Kidney epithelial cell (primary cell): ENCODE results near the gene MACC1. TPM values are rescaled to one million over a fixed set of nuclear protein-coding genes. Genes with fewer than 3 reads are reported as not detected.

ENCODE experiments used
- DNase-seq: peaks from one replicate; pipeline ENCODE4 v3.0.0-alpha.2; 2010; ENCODE audit warnings: low read depth
- H3K27me3 ChIP-seq: 2 replicates; pipeline ENCODE4 v1.6.0; 2011; ENCODE audit warnings: low read length; ENCODE audit not compliant: control insufficient read depth, insufficient read depth
- H3K36me3 ChIP-seq: 2 replicates; pipeline ENCODE4 v1.5.1; 2011; ENCODE audit warnings: low read length; ENCODE audit not compliant: control insufficient read depth, insufficient read depth
- H3K4me3 ChIP-seq: 2 replicates; pipeline ENCODE4 v1.5.1; 2011; ENCODE audit warnings: low read depth, mild to moderate bottlenecking, control low read depth, low read length
- total RNA-seq: library from RNA; depleted of rRNA; stranded (reverse); fragments of >200 nt; gene quantifications from 2 replicates; pipeline ENCODE4 v1.2.3, GENCODE V29; 2015
- TF ChIP-seq, protein P1 (sequence below): IDR thresholded peaks from 2 replicates; pipeline ENCODE4 v1.5.1; 2011; ENCODE audit warnings: mild to moderate bottlenecking, moderate library complexity, low read length, control low read depth, inconsistent platforms; ENCODE audit not compliant: insufficient read depth, poor library complexity, severe bottlenecking

Gene MACC1
- total RNA-seq, 1 donor from 2014 or later = 57.5 TPM

DNA sequence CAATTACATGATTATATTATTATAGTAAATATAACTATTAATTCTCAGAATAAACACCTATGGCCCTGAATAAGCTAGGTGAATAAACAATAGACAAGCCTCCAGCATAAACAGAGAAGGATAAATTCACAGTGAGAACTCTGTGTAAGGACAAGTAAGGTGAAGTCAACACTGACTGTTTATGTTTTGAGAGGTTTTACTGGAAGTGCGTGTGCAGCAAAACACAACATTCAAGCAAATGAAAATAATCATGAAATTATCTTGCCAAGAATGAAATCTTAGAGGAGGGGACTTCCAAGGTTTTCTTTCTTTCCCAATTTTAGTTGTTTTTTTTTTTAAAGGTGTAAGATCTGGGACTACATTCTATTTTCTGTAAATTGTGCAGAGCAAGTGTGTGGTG lies 112.5 kb downstream of the MACC1 start:
- TF ChIP-seq, protein P1, sequence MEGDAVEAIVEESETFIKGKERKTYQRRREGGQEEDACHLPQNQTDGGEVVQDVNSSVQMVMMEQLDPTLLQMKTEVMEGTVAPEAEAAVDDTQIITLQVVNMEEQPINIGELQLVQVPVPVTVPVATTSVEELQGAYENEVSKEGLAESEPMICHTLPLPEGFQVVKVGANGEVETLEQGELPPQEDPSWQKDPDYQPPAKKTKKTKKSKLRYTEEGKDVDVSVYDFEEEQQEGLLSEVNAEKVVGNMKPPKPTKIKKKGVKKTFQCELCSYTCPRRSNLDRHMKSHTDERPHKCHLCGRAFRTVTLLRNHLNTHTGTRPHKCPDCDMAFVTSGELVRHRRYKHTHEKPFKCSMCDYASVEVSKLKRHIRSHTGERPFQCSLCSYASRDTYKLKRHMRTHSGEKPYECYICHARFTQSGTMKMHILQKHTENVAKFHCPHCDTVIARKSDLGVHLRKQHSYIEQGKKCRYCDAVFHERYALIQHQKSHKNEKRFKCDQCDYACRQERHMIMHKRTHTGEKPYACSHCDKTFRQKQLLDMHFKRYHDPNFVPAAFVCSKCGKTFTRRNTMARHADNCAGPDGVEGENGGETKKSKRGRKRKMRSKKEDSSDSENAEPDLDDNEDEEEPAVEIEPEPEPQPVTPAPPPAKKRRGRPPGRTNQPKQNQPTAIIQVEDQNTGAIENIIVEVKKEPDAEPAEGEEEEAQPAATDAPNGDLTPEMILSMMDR = no peak
- Histone ChIP-seq H3K27me3 (no peaks in the 10 kb centered on the region), H3K36me3 (no peaks in the 10 kb centered on the region), H3K4me3 (no peak overlapping the region)
- no peak for DNase-seq

DNA sequence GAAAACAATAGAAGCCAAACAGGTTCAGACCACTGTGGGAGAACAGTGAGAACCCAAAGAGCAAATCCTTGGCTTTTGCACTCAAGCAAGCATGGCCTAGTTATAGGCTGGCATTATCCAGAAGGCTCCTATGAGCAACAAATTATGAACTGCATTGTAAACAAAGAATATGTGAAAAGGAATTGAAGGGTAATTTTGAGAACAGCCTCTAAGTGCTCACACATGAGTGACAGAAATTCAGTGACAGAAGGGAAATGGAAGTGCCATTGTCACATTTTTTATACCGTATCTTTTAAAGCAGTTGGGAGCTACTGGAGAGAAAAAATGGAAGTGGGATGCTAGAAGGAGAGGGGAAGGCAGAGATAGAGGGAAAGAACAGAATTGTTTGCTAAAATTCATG lies 114.2 kb downstream of the MACC1 start:
- TF ChIP-seq, protein P1 = no peak

DNA sequence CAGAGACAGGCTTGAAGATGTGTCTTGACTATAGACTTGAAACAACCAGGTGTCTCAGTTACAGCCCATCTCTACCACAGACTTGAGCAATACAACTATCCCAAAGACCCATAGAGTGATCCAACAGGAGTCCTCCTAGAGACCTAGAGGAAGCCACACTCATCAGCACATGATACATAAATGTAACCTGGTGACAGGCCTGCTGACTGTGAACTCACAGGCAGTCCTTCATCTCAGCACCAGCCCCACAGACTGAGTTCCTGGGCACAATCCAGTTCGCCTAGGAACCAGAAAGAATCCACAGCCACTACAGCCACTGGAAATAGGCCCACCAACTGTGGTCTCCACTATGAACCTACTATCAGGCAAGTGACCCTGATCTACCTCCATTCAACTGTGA lies 121.3 kb downstream of the MACC1 start:
- Histone ChIP-seq H3K36me3 (no peaks in the 10 kb centered on the region), H3K4me3 (no peak overlapping the region), H3K27me3 (no peaks in the 10 kb centered on the region)
- no peak for DNase-seq
- TF ChIP-seq, protein P1 = no peak

More for the DNA sequence above, 114.2 kb downstream of the MACC1 start:
- no peak for DNase-seq
- H3K4me3 ChIP-seq = no peak overlapping the region
- no peaks in the 10 kb centered on the region for H3K27me3 ChIP-seq
- H3K36me3 ChIP-seq = no peaks in the 10 kb centered on the region

DNA sequence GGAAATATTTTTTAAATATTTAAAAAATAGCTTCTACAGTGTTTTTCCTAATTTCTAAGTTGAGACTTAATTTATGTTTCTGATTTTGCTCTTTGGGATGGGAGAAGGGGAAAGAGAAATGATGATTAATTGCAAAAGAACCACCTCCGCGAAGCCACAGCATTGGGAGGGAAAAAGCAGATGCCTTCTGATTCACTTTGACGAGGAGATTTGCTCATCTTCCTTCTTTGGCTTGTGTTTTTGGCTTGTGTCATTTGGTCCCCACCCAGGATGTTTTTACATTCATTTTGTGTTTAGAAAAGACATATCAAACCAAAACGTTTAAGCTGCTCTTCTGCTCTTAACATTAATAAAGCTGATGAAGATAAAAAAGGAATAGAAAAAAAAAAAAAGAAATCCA lies 121.7 kb downstream of the MACC1 start:
- no peak overlapping the region for H3K4me3 ChIP-seq
- no peak for DNase-seq
- H3K36me3 ChIP-seq = no peaks in the 10 kb centered on the region
- no peaks in the 10 kb centered on the region for H3K27me3 ChIP-seq
- TF ChIP-seq, protein P1 = no peak

DNA sequence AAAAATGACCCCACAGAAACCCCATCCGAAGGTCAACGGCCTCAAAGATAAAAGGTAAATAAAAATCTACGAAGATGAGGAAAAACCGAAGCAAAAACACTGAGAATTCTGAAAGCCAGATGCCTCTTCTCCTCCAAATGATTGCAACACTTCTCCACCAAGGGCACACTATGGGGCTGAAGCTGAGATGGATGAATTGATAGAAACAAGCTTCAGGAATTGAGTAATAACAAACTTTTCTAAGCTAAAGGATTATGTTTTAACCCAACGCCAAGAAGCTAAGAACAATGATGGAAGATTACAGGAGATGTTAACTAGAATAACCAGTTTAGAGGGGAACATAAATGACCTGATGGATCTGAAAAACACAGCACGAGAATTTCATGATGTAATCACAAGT lies 127.8 kb downstream of the MACC1 start:
- TF ChIP-seq, protein P1 = no peak
- no peak for DNase-seq
- no peaks in the 10 kb centered on the region for H3K27me3 ChIP-seq
- no peaks in the 10 kb centered on the region for H3K36me3 ChIP-seq
- no peak overlapping the region for H3K4me3 ChIP-seq

DNA sequence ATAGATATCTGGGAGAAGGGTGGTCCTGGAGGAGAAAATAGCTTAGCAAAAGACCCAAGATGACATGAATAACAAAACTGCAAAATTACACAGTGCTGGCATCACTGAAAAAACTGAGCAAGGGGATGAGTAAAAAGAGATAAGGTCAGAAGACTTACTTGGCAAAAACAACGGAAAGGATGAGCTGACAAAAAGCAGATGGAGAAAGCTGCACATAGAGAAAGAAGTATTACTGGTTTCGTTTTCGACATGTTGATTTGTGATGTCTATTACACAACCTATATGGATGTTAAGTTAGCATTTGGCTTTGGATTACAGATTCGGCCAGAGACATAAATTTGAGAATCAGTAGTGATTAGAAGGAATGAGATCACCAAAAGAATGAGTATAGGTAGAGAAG lies 132.1 kb downstream of the MACC1 start:
- TF ChIP-seq, protein P1 = no peak

More for the DNA sequence above, 132.1 kb downstream of the MACC1 start:
- no peak for DNase-seq
- Histone ChIP-seq H3K4me3 (no peak overlapping the region), H3K36me3 (no peaks in the 10 kb centered on the region), H3K27me3 (no peaks in the 10 kb centered on the region)

Other genes starting within 250 kb of the MACC1 start
- 104 and 106 TPM in 2 replicates for gene ITGB8, start 113.5 kb upstream of the MACC1 start, total RNA-seq